ENCODE measurements around the gene MSI2.

MSI2 gene

DNA sequence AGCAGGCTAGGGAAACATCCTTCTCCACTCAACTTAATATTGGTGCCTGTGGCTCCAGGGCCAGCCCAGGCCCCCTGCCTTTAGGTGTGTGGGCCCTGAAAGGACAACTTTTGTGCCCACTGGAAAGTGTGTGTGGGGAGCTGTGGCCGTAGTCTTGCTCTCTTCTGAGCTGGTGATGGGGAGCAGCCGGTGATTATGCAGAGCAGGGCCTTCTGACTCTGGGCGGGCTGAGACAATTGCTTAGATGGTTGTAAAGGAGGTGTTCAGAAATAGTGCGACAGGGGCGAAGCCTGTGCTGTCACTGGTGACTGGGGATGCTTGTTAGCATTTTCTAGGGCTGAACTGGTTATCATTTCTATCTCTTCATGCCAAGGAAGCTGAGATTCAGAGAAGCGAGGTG lies 62.6 kb downstream of the MSI2 start:
- Histone ChIP-seq H3K36me3 (ENCODE audit: control insufficient read depth, low read length) (peaks cover 39% of the 10 kb centered on the region), H3K4me1 (ENCODE audit: control insufficient read depth, low read length) (no peaks in the 10 kb centered on the region), H4K20me1 (ENCODE audit: control insufficient read depth, insufficient read depth, low read depth, low read length) (0 out of 2 replicates have a peak, but pooled peaks cover 2% of the 10 kb centered on the region), H3K27ac (ENCODE audit: low read depth, low read length) (no peak overlapping the region), H3K9me3 (ENCODE audit: control insufficient read depth, insufficient read depth, low read length) (no peaks in the 10 kb centered on the region), H3F3A (ENCODE audit: control insufficient read depth, insufficient read depth) (no peaks in the 10 kb centered on the region), H3K4me3 (ENCODE audit: low read length) (no peak overlapping the region), H3K4me2 (ENCODE audit: low read length) (no peak overlapping the region), H3K27me3 (ENCODE audit: control insufficient read depth, low read length) (no peaks in the 10 kb centered on the region), H3K79me2 (ENCODE audit: control insufficient read depth, low read length) (peaks cover 89% of the 10 kb centered on the region), H3K9me2 (replicated peaks; ENCODE audit: control insufficient read depth, low read length) (no peaks in the 10 kb centered on the region)
- TF ChIP-seq, protein P1, sequence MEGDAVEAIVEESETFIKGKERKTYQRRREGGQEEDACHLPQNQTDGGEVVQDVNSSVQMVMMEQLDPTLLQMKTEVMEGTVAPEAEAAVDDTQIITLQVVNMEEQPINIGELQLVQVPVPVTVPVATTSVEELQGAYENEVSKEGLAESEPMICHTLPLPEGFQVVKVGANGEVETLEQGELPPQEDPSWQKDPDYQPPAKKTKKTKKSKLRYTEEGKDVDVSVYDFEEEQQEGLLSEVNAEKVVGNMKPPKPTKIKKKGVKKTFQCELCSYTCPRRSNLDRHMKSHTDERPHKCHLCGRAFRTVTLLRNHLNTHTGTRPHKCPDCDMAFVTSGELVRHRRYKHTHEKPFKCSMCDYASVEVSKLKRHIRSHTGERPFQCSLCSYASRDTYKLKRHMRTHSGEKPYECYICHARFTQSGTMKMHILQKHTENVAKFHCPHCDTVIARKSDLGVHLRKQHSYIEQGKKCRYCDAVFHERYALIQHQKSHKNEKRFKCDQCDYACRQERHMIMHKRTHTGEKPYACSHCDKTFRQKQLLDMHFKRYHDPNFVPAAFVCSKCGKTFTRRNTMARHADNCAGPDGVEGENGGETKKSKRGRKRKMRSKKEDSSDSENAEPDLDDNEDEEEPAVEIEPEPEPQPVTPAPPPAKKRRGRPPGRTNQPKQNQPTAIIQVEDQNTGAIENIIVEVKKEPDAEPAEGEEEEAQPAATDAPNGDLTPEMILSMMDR (IDR thresholded peaks at IDR 0.05; ENCODE audit: low read depth, low read length, poor library complexity, severe bottlenecking): no peak
- TF ChIP-seq EZH2phosphoT487 (IDR thresholded peaks at IDR 0.05; ENCODE audit: borderline replicate concordance, low read length): no peak

- peaks cover 93% of the 10 kb centered on the region for H3K79me2 ChIP-seq (ENCODE audit: control insufficient read depth, low read length)
Observed at GRCh38 chr17:57319806-57320205, 63.5 kb downstream of the MSI2 start.

GRCh38 chr17:57323391-57323790 lies 67.1 kb downstream of the MSI2 start:
- Histone ChIP-seq H3K36me3 (ENCODE audit: control insufficient read depth, low read length) (peaks cover 51% of the 10 kb centered on the region), H4K20me1 (ENCODE audit: control insufficient read depth, insufficient read depth, low read depth, low read length) (no peaks in the 10 kb centered on the region), H3K4me1 (ENCODE audit: control insufficient read depth, low read length) (no peaks in the 10 kb centered on the region), H3K9me2 (replicated peaks; ENCODE audit: control insufficient read depth, low read length) (no peaks in the 10 kb centered on the region), H3K27ac (ENCODE audit: low read depth, low read length) (no peak overlapping the region), H3K9me3 (ENCODE audit: control insufficient read depth, insufficient read depth, low read length) (no peaks in the 10 kb centered on the region), H3K4me3 (ENCODE audit: low read length) (no peak overlapping the region), H3K27me3 (ENCODE audit: control insufficient read depth, low read length) (no peaks in the 10 kb centered on the region), H3K79me2 (ENCODE audit: control insufficient read depth, low read length) (peaks cover 85% of the 10 kb centered on the region), H3F3A (ENCODE audit: control insufficient read depth, insufficient read depth) (no peaks in the 10 kb centered on the region), H3K4me2 (ENCODE audit: low read length) (no peak overlapping the region)
- TF ChIP-seq, protein P1 (IDR thresholded peaks at IDR 0.05; ENCODE audit: low read depth, low read length, poor library complexity, severe bottlenecking): no peak
- no peak for TF ChIP-seq EZH2phosphoT487 (IDR thresholded peaks at IDR 0.05; ENCODE audit: borderline replicate concordance, low read length)

More at GRCh38 chr17:57319806-57320205, 63.5 kb downstream of the MSI2 start:
- Histone ChIP-seq H3K9me3 (ENCODE audit: control insufficient read depth, insufficient read depth, low read length) (no peaks in the 10 kb centered on the region), H3K4me1 (ENCODE audit: control insufficient read depth, low read length) (no peaks in the 10 kb centered on the region), H3K4me3 (ENCODE audit: low read length) (no peak overlapping the region), H3K36me3 (ENCODE audit: control insufficient read depth, low read length) (peaks cover 47% of the 10 kb centered on the region), H3K27me3 (ENCODE audit: control insufficient read depth, low read length) (no peaks in the 10 kb centered on the region), H3K27ac (ENCODE audit: low read depth, low read length) (no peak overlapping the region), H3K9me2 (replicated peaks; ENCODE audit: control insufficient read depth, low read length) (no peaks in the 10 kb centered on the region), H4K20me1 (ENCODE audit: control insufficient read depth, insufficient read depth, low read depth, low read length) (0 out of 2 replicates have a peak, but pooled peaks cover 2% of the 10 kb centered on the region), H3K4me2 (ENCODE audit: low read length) (no peak overlapping the region), H3F3A (ENCODE audit: control insufficient read depth, insufficient read depth) (no peaks in the 10 kb centered on the region)
- no peak for TF ChIP-seq EZH2phosphoT487 (IDR thresholded peaks at IDR 0.05; ENCODE audit: borderline replicate concordance, low read length)
- TF ChIP-seq, protein P1 (IDR thresholded peaks at IDR 0.05; ENCODE audit: low read depth, low read length, poor library complexity, severe bottlenecking): no peak

Measured in DOHH2 (cell line).